A673 (cell line): ENCODE results near the gene ANKS1B. TPM values are rescaled to one million over a fixed set of nuclear protein-coding genes. Genes with fewer than 3 reads are reported as not detected.

Experiments
- BruUV-seq: library from RNA; stranded (reverse); fragments of 400-500 nt; replicated peaks from 2 replicates; lab custom pipeline; 2021; lab: Mats Ljungman, UMichigan
- CTCF ChIA-PET: fragments of 300-600 bp; sonication (Branson Sonifier 250); formaldehyde crosslinking; loops from one replicate; lab custom pipeline; 2022; ENCODE audit warnings: antibody characterized with exemption; lab: Charles Lee
- POLR2A ChIA-PET: fragments of 300-600 bp; sonication (Branson Sonifier 250); formaldehyde crosslinking; loops from one replicate; lab custom pipeline; 2022; ENCODE audit warnings: antibody characterized with exemption; ENCODE audit not compliant: low non-redundant PET; lab: Charles Lee
- DNase-seq: peaks from one replicate; pipeline ENCODE4 v3.0.0-alpha.2; 2015; ENCODE audit warnings: low spot score
- H3K27ac ChIP-seq: fragments of 200-600 bp; sonication (generic); 2 replicates; pipeline ENCODE4 v1.5.1; 2016; ENCODE audit warnings: mixed run types, low read depth, mild to moderate bottlenecking, mixed read lengths, antibody characterized with exemption, low read length; ENCODE audit not compliant: poor library complexity, severe bottlenecking
- H3K27me3 ChIP-seq: fragments of 200-600 bp; sonication (generic); replicated peaks from 2 replicates; pipeline ENCODE4 v1.6.1; 2017; ENCODE audit warnings: mixed run types, low read depth, mild to moderate bottlenecking, mixed read lengths, antibody characterized with exemption, low read length; ENCODE audit not compliant: insufficient read depth, poor library complexity
- H3K36me3 ChIP-seq: fragments of 200-600 bp; sonication (generic); 2 replicates; pipeline ENCODE4 v1.6.1; 2016; ENCODE audit warnings: mixed run types, mild to moderate bottlenecking, mixed read lengths, antibody characterized with exemption, low read length; ENCODE audit not compliant: insufficient read depth, poor library complexity, severe bottlenecking
- H3K4me1 ChIP-seq: fragments of 200-600 bp; sonication (generic); 2 replicates; pipeline ENCODE4 v1.6.1; 2017; ENCODE audit warnings: mixed run types, mild to moderate bottlenecking, mixed read lengths, antibody characterized with exemption, low read length; ENCODE audit not compliant: insufficient read depth, poor library complexity, severe bottlenecking
- H3K4me3 ChIP-seq: fragments of 200-600 bp; sonication (generic); 2 replicates; pipeline ENCODE4 v1.5.1; 2016; ENCODE audit warnings: low read depth, mixed run types, mild to moderate bottlenecking, mixed read lengths, low read length; ENCODE audit not compliant: poor library complexity, severe bottlenecking
- H3K9me3 ChIP-seq: fragments of 200-600 bp; sonication (generic); 2 replicates; pipeline ENCODE4 v1.6.1; 2016; ENCODE audit warnings: mixed run types, low read depth, mild to moderate bottlenecking, mixed read lengths, antibody characterized with exemption, low read length; ENCODE audit not compliant: poor library complexity, severe bottlenecking
- EZH2 ChIP-seq: fragments of 200-600 bp; sonication (generic); IDR thresholded peaks from 2 replicates; pipeline ENCODE4 v1.6.1; 2017; ENCODE audit warnings: borderline replicate concordance, low read depth, mild to moderate bottlenecking, mixed read lengths, antibody characterized with exemption, low read length; ENCODE audit not compliant: poor library complexity, severe bottlenecking
- intact Hi-C: fragments of 100-400 bp; cut with micrococcal nuclease; formaldehyde crosslinking; loops from one replicate; pipeline ENCODE4 v1.10.0; 2022; ENCODE audit not compliant: unreplicated experiment
- total RNA-seq: library from RNA; stranded (reverse); gene quantifications from 2 replicates; pipeline ENCODE4 v1.2.3, GENCODE V29; 2021
- TF ChIP-seq, protein P1 (sequence below): fragments of 300-800, 200-600 bp; sonication (generic); conservative IDR thresholded peaks from 2 replicates; pipeline ENCODE4 v1.5.1; 2017; ENCODE audit warnings: low read depth, mild to moderate bottlenecking, antibody characterized with exemption, low read length, moderate library complexity, mixed read lengths

Gene ANKS1B
- total RNA-seq, 1 experiment from 2014 or later, result 0.99 TPM

GRCh38 chr12:98918176-98918863, 1066.4 kb downstream of the ANKS1B start:
- CTCF ChIA-PET, result no interaction called here
- Histone ChIP-seq H3K4me1 (peaks cover 12% of the 10 kb centered on the region), H3K36me3 (no peaks in the 10 kb centered on the region), H3K4me3 (no peak overlapping the region), H3K9me3 (no peaks in the 10 kb centered on the region), H3K27ac (no peak overlapping the region), H3K27me3 (no peaks in the 10 kb centered on the region)
- no peak for DNase-seq
- no peak for TF ChIP-seq EZH2
- TF ChIP-seq, protein P1, sequence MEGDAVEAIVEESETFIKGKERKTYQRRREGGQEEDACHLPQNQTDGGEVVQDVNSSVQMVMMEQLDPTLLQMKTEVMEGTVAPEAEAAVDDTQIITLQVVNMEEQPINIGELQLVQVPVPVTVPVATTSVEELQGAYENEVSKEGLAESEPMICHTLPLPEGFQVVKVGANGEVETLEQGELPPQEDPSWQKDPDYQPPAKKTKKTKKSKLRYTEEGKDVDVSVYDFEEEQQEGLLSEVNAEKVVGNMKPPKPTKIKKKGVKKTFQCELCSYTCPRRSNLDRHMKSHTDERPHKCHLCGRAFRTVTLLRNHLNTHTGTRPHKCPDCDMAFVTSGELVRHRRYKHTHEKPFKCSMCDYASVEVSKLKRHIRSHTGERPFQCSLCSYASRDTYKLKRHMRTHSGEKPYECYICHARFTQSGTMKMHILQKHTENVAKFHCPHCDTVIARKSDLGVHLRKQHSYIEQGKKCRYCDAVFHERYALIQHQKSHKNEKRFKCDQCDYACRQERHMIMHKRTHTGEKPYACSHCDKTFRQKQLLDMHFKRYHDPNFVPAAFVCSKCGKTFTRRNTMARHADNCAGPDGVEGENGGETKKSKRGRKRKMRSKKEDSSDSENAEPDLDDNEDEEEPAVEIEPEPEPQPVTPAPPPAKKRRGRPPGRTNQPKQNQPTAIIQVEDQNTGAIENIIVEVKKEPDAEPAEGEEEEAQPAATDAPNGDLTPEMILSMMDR, result no peak
- no TSS peak for BruUV-seq
- POLR2A ChIA-PET, result no interaction called here
- intact Hi-C loops, result no loop called here

DNA sequence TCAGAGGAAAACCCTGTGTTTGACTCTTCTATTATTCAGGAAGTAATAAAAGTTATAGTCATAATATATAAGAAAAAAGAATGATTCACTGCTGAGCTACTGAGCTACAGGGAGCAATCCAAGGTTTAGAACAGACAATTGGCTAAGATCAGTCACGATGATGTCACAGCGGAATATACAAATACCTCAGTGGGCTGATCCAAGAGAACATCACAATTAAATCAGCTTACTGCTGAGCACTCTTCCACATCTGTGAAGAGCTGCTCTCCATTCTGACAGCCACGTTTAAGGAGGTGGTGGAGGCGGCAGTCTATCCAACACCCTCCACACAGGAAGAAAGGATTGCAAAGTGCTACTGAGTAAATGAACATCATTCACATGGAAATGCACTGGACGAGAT, 1068.6 kb downstream of the ANKS1B start:
- no peak overlapping the region for H3K27ac ChIP-seq
- intact Hi-C loops, result no loop called here
- no peaks in the 10 kb centered on the region for H3K27me3 ChIP-seq
- no peaks in the 10 kb centered on the region for H3K36me3 ChIP-seq
- peaks cover 12% of the 10 kb centered on the region for H3K4me1 ChIP-seq
- BruUV-seq, result no TSS peak
- H3K4me3 ChIP-seq, result no peak overlapping the region
- TF ChIP-seq, protein P1, result no peak
- TF ChIP-seq EZH2, result no peak
- POLR2A ChIA-PET, result no interaction called here
- H3K9me3 ChIP-seq, result no peaks in the 10 kb centered on the region
- DNase-seq, result peak; percentile 84
- CTCF ChIA-PET, result interaction anchor here (1.0 kb wide), 1 partner anchor 161 kb away, joined by 3 read pairs; no protein-coding TSS in a partner anchor

DNA sequence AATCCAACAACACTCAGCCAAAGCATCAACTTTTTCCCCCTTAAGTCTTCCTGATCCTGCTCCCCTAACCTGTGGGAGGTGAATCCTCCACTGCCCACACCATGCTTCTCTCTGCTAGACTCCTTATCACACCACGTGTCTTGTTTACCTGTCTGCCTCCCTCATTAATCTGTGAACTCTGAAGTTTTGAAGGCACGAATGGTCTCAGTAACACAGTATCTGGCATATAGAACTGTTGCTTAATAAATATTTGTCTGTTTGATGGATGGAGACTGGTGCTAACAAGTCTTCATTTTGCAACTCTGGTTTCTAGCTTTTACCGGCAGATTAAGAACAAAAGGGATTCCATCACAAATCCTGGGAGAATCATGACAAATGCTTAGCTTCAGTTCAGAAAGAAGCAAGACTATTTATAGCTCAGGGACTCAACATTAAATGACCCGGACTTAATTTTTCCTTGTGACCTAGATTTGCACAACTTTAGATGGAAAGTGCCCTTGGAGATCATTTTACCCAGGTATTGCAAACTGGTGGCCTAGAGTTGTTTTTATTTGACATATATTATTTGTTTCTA, 1072.2 kb downstream of the ANKS1B start:
- CTCF ChIA-PET, result no interaction called here
- Histone ChIP-seq H3K9me3 (no peaks in the 10 kb centered on the region), H3K36me3 (no peaks in the 10 kb centered on the region), H3K27ac (no peak overlapping the region), H3K4me3 (no peak overlapping the region), H3K27me3 (no peaks in the 10 kb centered on the region), H3K4me1 (peaks cover 12% of the 10 kb centered on the region)
- TF ChIP-seq EZH2, result no peak
- TF ChIP-seq, protein P1, result no peak
- no TSS peak for BruUV-seq
- intact Hi-C loops, result no loop called here
- POLR2A ChIA-PET, result no interaction called here
- no peak for DNase-seq
